Liver (tissue), 9 donors: ENCODE measurements around the gene MSI2. TPM values are rescaled to one million over a fixed set of nuclear protein-coding genes. Genes with fewer than 3 reads are reported as not detected.

Experiments used
- DNase-seq: peaks from one replicate; pipeline ENCODE4 v3.0.0-alpha.2; 2017; ENCODE audit warnings: low spot score
- H3K27ac ChIP-seq, 2 donors: one replicate each; pipeline ENCODE4 v1.7.0; 2013; ENCODE audit warnings: inconsistent platforms in 2 of 2, low read length in 2 of 2, control low read depth in 1 of 2, low read depth in 1 of 2, mild to moderate bottlenecking in 1 of 2
- H3K27me3 ChIP-seq, 4 donors: one replicate each; pipeline versions ENCODE4 v1.6.1 to v1.7.0; 2013; ENCODE audit warnings: low read length in 3 of 4, inconsistent platforms in 1 of 4, mild to moderate bottlenecking in 1 of 4, moderate library complexity in 1 of 4; ENCODE audit not compliant: control insufficient read depth in 4 of 4, insufficient read depth in 4 of 4
- H3K36me3 ChIP-seq, 4 donors: one replicate each; pipeline versions ENCODE4 v1.6.1 to v1.7.0; 2013; ENCODE audit warnings: low read length in 3 of 4, mild to moderate bottlenecking in 3 of 4, low read depth in 1 of 4, moderate library complexity in 1 of 4; ENCODE audit not compliant: control insufficient read depth in 4 of 4, insufficient read depth in 3 of 4
- H3K4me1 ChIP-seq, 4 donors: one replicate each; pipeline versions ENCODE4 v1.6.1 to v1.7.0; 2013; ENCODE audit warnings: low read length in 3 of 4, mild to moderate bottlenecking in 3 of 4, moderate library complexity in 1 of 4; ENCODE audit not compliant: control insufficient read depth in 4 of 4, insufficient read depth in 4 of 4
- H3K4me3 ChIP-seq, 3 donors: one replicate each; pipeline versions ENCODE4 v1.6.1 to v1.7.0; 2013; ENCODE audit warnings: low read length in 3 of 3, control low read depth in 1 of 3, low read depth in 1 of 3, mild to moderate bottlenecking in 1 of 3
- H3K9ac ChIP-seq, 2 donors: one replicate each; pipeline ENCODE4 v1.7.0; 2013; ENCODE audit warnings: low read length in 2 of 2, mild to moderate bottlenecking in 2 of 2, moderate library complexity in 2 of 2, control low read depth in 1 of 2, low read depth in 1 of 2
- H3K9me3 ChIP-seq, 4 donors: one replicate each; pipeline versions ENCODE4 v1.6.1 to v1.7.0; 2013; ENCODE audit warnings: low read length in 3 of 4; ENCODE audit not compliant: control insufficient read depth in 4 of 4
- ATF3 ChIP-seq: IDR thresholded peaks from 2 replicates; pipeline ENCODE4 v1.6.1; 2016; ENCODE audit warnings: antibody characterized with exemption
- CTCF ChIP-seq: fragments of 150-350 bp; IDR thresholded peaks from 2 replicates; pipeline ENCODE4 v1.5.1; 2017; ENCODE audit warnings: improper control_type of control experiment, low read depth, low read length; ENCODE audit not compliant: missing input control
- EGR1 ChIP-seq, 2 donors: IDR thresholded peaks; 2 replicates each; pipeline ENCODE4 v1.6.1; 2016 to 2018; ENCODE audit warnings: antibody characterized with exemption in 2 of 2, low read depth in 2 of 2
- FOXA1 ChIP-seq: IDR thresholded peaks from 2 replicates; pipeline ENCODE4 v1.6.1; 2016; ENCODE audit warnings: antibody characterized with exemption
- FOXA2 ChIP-seq: IDR thresholded peaks from 2 replicates; pipeline ENCODE4 v1.6.1; 2016; ENCODE audit warnings: antibody characterized with exemption
- GABPA ChIP-seq, 2 donors: IDR thresholded peaks in 1 of 2; conservative IDR thresholded peaks in 1 of 2; 2 replicates each; pipeline ENCODE4 v1.6.1; 2016; ENCODE audit warnings: antibody characterized with exemption in 2 of 2, mild to moderate bottlenecking in 1 of 2, moderate library complexity in 1 of 2
- HNF4A ChIP-seq, 2 donors: conservative IDR thresholded peaks; 2 replicates each; pipeline ENCODE4 v1.6.1; 2016; ENCODE audit warnings: antibody characterized with exemption in 2 of 2, mild to moderate bottlenecking in 2 of 2
- HNF4G ChIP-seq: IDR thresholded peaks from 2 replicates; pipeline ENCODE4 v1.6.1; 2016; ENCODE audit warnings: antibody characterized with exemption
- JUND ChIP-seq, 2 donors: IDR thresholded peaks; 2 replicates each; pipeline ENCODE4 v1.6.1; 2016; ENCODE audit warnings: antibody characterized with exemption in 2 of 2
- MAX ChIP-seq: IDR thresholded peaks from 2 replicates; pipeline ENCODE4 v1.6.1; 2016; ENCODE audit warnings: antibody characterized with exemption
- NR2F2 ChIP-seq: IDR thresholded peaks from 2 replicates; pipeline ENCODE4 v1.6.1; 2016; ENCODE audit warnings: antibody characterized with exemption
- RAD21 ChIP-seq, 2 donors: IDR thresholded peaks; 2 replicates each; pipeline ENCODE4 v1.6.1; 2016; ENCODE audit warnings: antibody characterized with exemption in 2 of 2, mild to moderate bottlenecking in 2 of 2
- REST ChIP-seq: IDR thresholded peaks from 2 replicates; pipeline ENCODE4 v1.6.1; 2016; ENCODE audit warnings: antibody characterized with exemption, mild to moderate bottlenecking
- RXRA ChIP-seq, 2 donors: IDR thresholded peaks; 2 replicates each; pipeline ENCODE4 v1.6.1; 2017 to 2018; ENCODE audit warnings: antibody characterized with exemption in 2 of 2, mild to moderate bottlenecking in 1 of 2
- SP1 ChIP-seq: IDR thresholded peaks from 2 replicates; pipeline ENCODE4 v1.6.1; 2018; ENCODE audit warnings: antibody characterized with exemption, mild to moderate bottlenecking
- TAF1 ChIP-seq: conservative IDR thresholded peaks from 2 replicates; pipeline ENCODE4 v1.6.1; 2016; ENCODE audit warnings: antibody characterized with exemption, mild to moderate bottlenecking
- WGBS: extraction: QIAGEN DNeasy Blood & Tissue Kit; methylation state at CpG from one replicate; pipeline ENCODE4 v1.1.7; 2013; 5-methylcytosine and 5-hydroxymethylcytosine counted together
- polyA plus RNA-seq, 2 donors: library from polyadenylated mRNA; stranded (reverse) in 1 of 2; unstranded in 1 of 2; fragments of 200-250 nt in 1 of 2; fragments of >200 nt in 1 of 2; fragmentation: Nextera tagmentation in 1 of 2; extraction: Ambion mirVana in 1 of 2; gene quantifications; one replicate each; pipeline versions ENCODE4 v1.2.1 to v1.2.3, GENCODE V29; 2013 to 2015
- total RNA-seq, 2 donors: library from RNA; depleted of rRNA; stranded (reverse); fragments of >200 nt; gene quantifications; one replicate each; pipeline ENCODE4 v1.2.3, GENCODE V29; 2014
- TF ChIP-seq, protein P1 (sequence below): IDR thresholded peaks from 2 replicates; pipeline ENCODE4 v1.6.1; 2016; ENCODE audit warnings: antibody characterized with exemption
- donor health status: healthy.
- donor health status: healthy.
- donor health status: healthy.
- donor health status: healthy.
- donor health status: healthy.

MSI2 gene
- total and polyA plus RNA-seq, 4 donors = 5.7 to 15.6 (median 9.2) TPM

GRCh38 chr17:57550016-57550415 is 293.7 kb downstream of the MSI2 start (continued):
- TF ChIP-seq REST = no peak

GRCh38 chr17:57550668-57551315 is 294.5 kb downstream of the MSI2 start:
- H3K27ac ChIP-seq = no peak overlapping the region
- no peak for DNase-seq
- 95% methylated on average over 11 of the region's 11 CpGs for WGBS

More at GRCh38 chr17:57550668-57551315, 294.5 kb downstream of the MSI2 start:
- Histone ChIP-seq H3K4me1 (no peaks in the 10 kb centered on the region), H3K36me3 (no peaks in the 10 kb centered on the region), H3K9ac (no peak overlapping the region), H3K27me3 (no peaks in the 10 kb centered on the region), H3K9me3 (no peaks in the 10 kb centered on the region), H3K4me3 (no peak overlapping the region)
- no peak for TF ChIP-seq NR2F2
- no peak for TF ChIP-seq HNF4G
- TF ChIP-seq RXRA (IDR thresholded peaks at IDR 0.05) = no peak
- no peak for TF ChIP-seq TAF1
- no peak for TF ChIP-seq CTCF
- no peak for TF ChIP-seq JUND (IDR thresholded peaks at IDR 0.05)
- TF ChIP-seq ATF3 = no peak
- TF ChIP-seq RAD21 (IDR thresholded peaks at IDR 0.05) = no peak
- no peak for TF ChIP-seq SP1
- TF ChIP-seq EGR1 (IDR thresholded peaks at IDR 0.05; ENCODE audit: low read depth in 2 of 2) = no peak
- no peak for TF ChIP-seq GABPA (IDR thresholded peaks at IDR 0.05 in 1 of 2, conservative IDR thresholded peaks at IDR 0.05 in 1 of 2)
- no peak for TF ChIP-seq FOXA2
- no peak for TF ChIP-seq MAX
- TF ChIP-seq HNF4A (conservative IDR thresholded peaks at IDR 0.05) = no peak
- TF ChIP-seq, protein P1, sequence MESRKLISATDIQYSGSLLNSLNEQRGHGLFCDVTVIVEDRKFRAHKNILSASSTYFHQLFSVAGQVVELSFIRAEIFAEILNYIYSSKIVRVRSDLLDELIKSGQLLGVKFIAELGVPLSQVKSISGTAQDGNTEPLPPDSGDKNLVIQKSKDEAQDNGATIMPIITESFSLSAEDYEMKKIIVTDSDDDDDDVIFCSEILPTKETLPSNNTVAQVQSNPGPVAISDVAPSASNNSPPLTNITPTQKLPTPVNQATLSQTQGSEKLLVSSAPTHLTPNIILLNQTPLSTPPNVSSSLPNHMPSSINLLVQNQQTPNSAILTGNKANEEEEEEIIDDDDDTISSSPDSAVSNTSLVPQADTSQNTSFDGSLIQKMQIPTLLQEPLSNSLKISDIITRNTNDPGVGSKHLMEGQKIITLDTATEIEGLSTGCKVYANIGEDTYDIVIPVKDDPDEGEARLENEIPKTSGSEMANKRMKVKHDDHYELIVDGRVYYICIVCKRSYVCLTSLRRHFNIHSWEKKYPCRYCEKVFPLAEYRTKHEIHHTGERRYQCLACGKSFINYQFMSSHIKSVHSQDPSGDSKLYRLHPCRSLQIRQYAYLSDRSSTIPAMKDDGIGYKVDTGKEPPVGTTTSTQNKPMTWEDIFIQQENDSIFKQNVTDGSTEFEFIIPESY = no peak
- no peak for TF ChIP-seq REST
- no peak for TF ChIP-seq FOXA1
